Measurements from ENCODE around the gene MGAT4B. TPM values are rescaled to one million over a fixed set of nuclear protein-coding genes. Genes with fewer than 3 reads are reported as not detected.

The MGAT4B gene
- total and polyA plus RNA-seq, 2 of the 13 experiments (the other 11 are each of a cell fraction or from before 2014, with no cell fraction given), result 93.5 to 130 TPM

- TF ChIP-seq ESRRA (CRISPR knock-in tag; IDR thresholded peaks at IDR 0.05; ENCODE audit: low read depth) (peak; percentile 44; the same call in 1 of the 2 replicates), HINFP (CRISPR knock-in tag; IDR thresholded peaks at IDR 0.05; ENCODE audit: low read depth) (0 out of 2 replicates have a peak, but pooled peaks have one; percentile 35), ZNF761 (CRISPR knock-in tag; conservative IDR thresholded peaks at IDR 0.05) (peak; percentile 74), ZNF205 (CRISPR knock-in tag; IDR thresholded peaks at IDR 0.05) (no peak; the same call in 1 of the 2 replicates)
These were observed 12.2 kb upstream of the MGAT4B start (continued) for GRCh38 chr5:179818746-179819295.

GRCh38 chr5:179817890-179818745, 11.5 kb upstream of the MGAT4B start:
- intact Hi-C loops (cut with micrococcal nuclease; ENCODE audit: unreplicated experiment), result loop anchor here (2.0 kb wide), 1 partner anchor 13 kb away; no protein-coding TSS in a partner anchor
- peak overlapping the region; percentile 99 for H3K27ac ChIP-seq (ENCODE audit: extremely low read length, insufficient read depth, low read length)
- no peaks in the 10 kb centered on the region for H3K9me3 ChIP-seq (ENCODE audit: low read length)
- BruUV-seq (replicated peaks), result TSS peak; percentile 72
- 56% methylated on average over 10 of the region's 14 CpGs for WGBS (ENCODE audit: low lambda C conversion rate)
- no peaks in the 10 kb centered on the region for H3K27me3 ChIP-seq (ENCODE audit: control insufficient read depth in 1 of 2, insufficient read depth in 2 of 2, low read length in 2 of 2)
- ChIA-PET CTCF (ENCODE audit: low intra/inter-chr PET ratio, low total read pairs) (no interaction called here), POLR2A (interaction anchor here (3.2 to 5.3 kb wide), 2 partner anchors 13 to 20 kb away, joined by 19 to 115 read pairs; partner anchors contain the start of gene MGAT4B)
- peaks cover 18% of the 10 kb centered on the region for H4K20me1 ChIP-seq (ENCODE audit: insufficient read depth, low read length)
- FAIRE-seq, result no peak
- H2AFZ ChIP-seq (ENCODE audit: low read length), result no peak overlapping the region
- DNase-seq (ENCODE audit: low spot score), result no peak
- peak overlapping the region; percentile 49 to 99 (median 58); a peak in 5 of 6 replicates for H3K4me3 ChIP-seq (replicated peaks in 1 of 3; ENCODE audit: insufficient read depth in 1 of 3, low read depth in 2 of 3, low read length in 3 of 3)
- peak overlapping the region; percentile 92 for H3K4me2 ChIP-seq (ENCODE audit: low read depth, low read length)
- peak overlapping the region; percentile 100 for H3K9ac ChIP-seq (ENCODE audit: insufficient read depth, low read depth, low read length)
- H3K4me1 ChIP-seq (ENCODE audit: insufficient read depth, low read length), result peaks cover 44% of the 10 kb centered on the region
- peaks cover 29% of the 10 kb centered on the region for H3K79me2 ChIP-seq (ENCODE audit: insufficient read depth, low read length)
- no peak for ATAC-seq
- in situ Hi-C loops (cut with HindIII; ENCODE audit: extremely low pct_ligation_motif_present, low pct_unique_long_range_greater_than_20kb), result no loop called here
- H3K36me3 ChIP-seq (replicated peaks in 1 of 2; ENCODE audit: control insufficient read depth in 1 of 2, insufficient read depth in 2 of 2, low read length in 2 of 2), result peaks cover 11% of the 10 kb centered on the region in 2 experiments; a peak in 4 of 5 replicates
- TF ChIP-seq HOXA7 (CRISPR knock-in tag; IDR thresholded peaks at IDR 0.05), result no peak
- no peak for TF ChIP-seq ZNF432 (CRISPR knock-in tag; IDR thresholded peaks at IDR 0.05; ENCODE audit: borderline replicate concordance)
- TF ChIP-seq ZNF598 (CRISPR knock-in tag; IDR thresholded peaks at IDR 0.05; ENCODE audit: borderline replicate concordance), result peak; percentile 71; the same call in 1 of the 2 replicates
- TF ChIP-seq ATF7-NPFF (CRISPR knock-in tag; IDR thresholded peaks at IDR 0.05; ENCODE audit: low read depth), result peak; percentile 11; the same call in 1 of the 2 replicates
- peak; percentile 35 for TF ChIP-seq ZNF883 (CRISPR knock-in tag; IDR thresholded peaks at IDR 0.05; ENCODE audit: not compliant biosample characterization)
- TF ChIP-seq EED (CRISPR knock-in tag; IDR thresholded peaks at IDR 0.05), result peak; percentile 42; the same call in 1 of the 2 replicates
- TF ChIP-seq ZNF160 (CRISPR knock-in tag; IDR thresholded peaks at IDR 0.05), result no peak
- 0 out of 2 replicates have a peak, but pooled peaks have one; percentile 1 for TF ChIP-seq BORCS8-MEF2B (CRISPR knock-in tag; IDR thresholded peaks at IDR 0.05)
- TF ChIP-seq ZBTB1 (CRISPR knock-in tag; IDR thresholded peaks at IDR 0.05; ENCODE audit: borderline replicate concordance), result no peak

Measured in HepG2 (cell line).